ENCODE measurements around the gene ITLN1. TPM values are rescaled to one million over a fixed set of nuclear protein-coding genes. Genes with fewer than 3 reads are reported as not detected.
A peak's percentile ranks its signal among the peaks of the same experiment; 100 is the strongest.
"Not testable (repeated sequence)": the region's sequence is repeated elsewhere in the genome, so short reads cannot be mapped to it uniquely, and the experiment has no call there.

The ITLN1 gene
- 0.54 TPM in 1 of 2 replicates, not detected in the other for total RNA-seq (2022)
- not detected for Bru-seq, nascent RNA
- not detected for BruChase-seq, experiment 1, labeled RNA remaining after a 6-hour chase
- BruChase-seq, experiment 2, labeled RNA remaining after a 2-hour chase = not detected
- long read RNA-seq = 0 reads

GRCh38 chr1:160885042-160885441, at the start of gene ITLN1:
ITLN1 (minus strand) TSS chr1:160885180; CDS start chr1:160884877, 303 bp downstream.
- intact Hi-C loops (cut with micrococcal nuclease; ENCODE audit: unreplicated experiment) = no loop called here
- BruUV-seq (replicated peaks) = no TSS peak
- DNase-seq = no peak
- H3K27ac Mint-ChIP-seq (ENCODE audit: unreplicated experiment) = no peak within 1 kb of the TSS
- peaks cover 13% of the 10 kb centered on the region for H3K27me3 Mint-ChIP-seq (ENCODE audit: unreplicated experiment)
- no peak for TF ChIP-seq CTCF (IDR thresholded peaks at IDR 0.05; ENCODE audit: unreplicated experiment)
- no peaks in the 10 kb centered on the region for H3K9me3 Mint-ChIP-seq (ENCODE audit: low read depth, unreplicated experiment)
- no peaks in the 10 kb centered on the region for H3K36me3 Mint-ChIP-seq (ENCODE audit: insufficient read depth, unreplicated experiment)
- peaks cover 7% of the 10 kb centered on the region for H3K4me1 Mint-ChIP-seq (ENCODE audit: low read depth, unreplicated experiment)
- CTCF ChIA-PET = interaction anchor here (0.6 to 1.3 kb wide), 4 partner anchors 19 to 94 kb away, joined by 3 to 4 read pairs (median 4); no protein-coding TSS in a partner anchor
- no peak within 1 kb of the TSS for H3K4me3 Mint-ChIP-seq (ENCODE audit: low read depth, unreplicated experiment)

GRCh38 chr1:160933305-160933704, 48.3 kb upstream of the ITLN1 start:
- peaks cover 12% of the 10 kb centered on the region for H3K4me1 Mint-ChIP-seq (ENCODE audit: low read depth, unreplicated experiment)
- H3K9me3 Mint-ChIP-seq (ENCODE audit: low read depth, unreplicated experiment); intact Hi-C loops (cut with micrococcal nuclease; ENCODE audit: unreplicated experiment); CTCF ChIA-PET; DNase-seq; H3K27ac Mint-ChIP-seq (ENCODE audit: unreplicated experiment); BruUV-seq (replicated peaks); H3K36me3 Mint-ChIP-seq (ENCODE audit: insufficient read depth, unreplicated experiment): not testable (repeated sequence)
- peaks cover 49% of the 10 kb centered on the region for H3K27me3 Mint-ChIP-seq (ENCODE audit: unreplicated experiment)
- H3K4me3 Mint-ChIP-seq (ENCODE audit: low read depth, unreplicated experiment) = peak overlapping the region; percentile 11

- CTCF ChIA-PET = interaction anchor here (1.1 to 1.3 kb wide), 3 partner anchors 9 to 41 kb away, joined by 3 to 6 read pairs (median 4); partner anchors contain the start of gene ITLN1
- intact Hi-C loops (cut with micrococcal nuclease; ENCODE audit: unreplicated experiment) = no loop called here
- no peak for DNase-seq
- Mint-ChIP-seq H3K4me1 (ENCODE audit: low read depth, unreplicated experiment) (peaks cover 16% of the 10 kb centered on the region), H3K27ac (ENCODE audit: unreplicated experiment) (peak overlapping the region; percentile 32), H3K4me3 (ENCODE audit: low read depth, unreplicated experiment) (peak overlapping the region; percentile 2), H3K36me3 (ENCODE audit: insufficient read depth, unreplicated experiment) (peaks cover 5% of the 10 kb centered on the region), H3K27me3 (ENCODE audit: unreplicated experiment) (peaks cover 24% of the 10 kb centered on the region), H3K9me3 (ENCODE audit: low read depth, unreplicated experiment) (peaks cover 10% of the 10 kb centered on the region)
- BruUV-seq (replicated peaks) = no TSS peak
- no peak for TF ChIP-seq CTCF (IDR thresholded peaks at IDR 0.05; ENCODE audit: unreplicated experiment)
Measured at GRCh38 chr1:160925652-160926244, 40.8 kb upstream of the ITLN1 start.

- TF ChIP-seq CTCF (IDR thresholded peaks at IDR 0.05; ENCODE audit: unreplicated experiment) = no peak
- intact Hi-C loops (cut with micrococcal nuclease; ENCODE audit: unreplicated experiment) = no loop called here
- H3K4me1 Mint-ChIP-seq (ENCODE audit: low read depth, unreplicated experiment) = peaks cover 14% of the 10 kb centered on the region
Measured at GRCh38 chr1:160924791-160925651, 40.0 kb upstream of the ITLN1 start.

More at GRCh38 chr1:160924791-160925651, 40.0 kb upstream of the ITLN1 start:
- DNase-seq = peak; percentile 73
- Mint-ChIP-seq H3K27me3 (ENCODE audit: unreplicated experiment) (peaks cover 26% of the 10 kb centered on the region), H3K27ac (ENCODE audit: unreplicated experiment) (peak overlapping the region; percentile 32), H3K9me3 (ENCODE audit: low read depth, unreplicated experiment) (peaks cover 12% of the 10 kb centered on the region), H3K36me3 (ENCODE audit: insufficient read depth, unreplicated experiment) (peaks cover 5% of the 10 kb centered on the region), H3K4me3 (ENCODE audit: low read depth, unreplicated experiment) (peak overlapping the region; percentile 2)
- CTCF ChIA-PET = interaction anchor here (0.6 to 1.3 kb wide), 5 partner anchors 8 to 143 kb away, joined by 3 to 6 read pairs (median 4); partner anchors contain the start of gene ITLN1
- BruUV-seq (replicated peaks) = no TSS peak

All from Calu3 (cell line).